Mesendoderm (in vitro differentiated cells): ENCODE results near the gene CMTM8.

Source experiments
- DNase-seq: peaks from one replicate; pipeline ENCODE4 v3.0.0; 2013
- H2AK5ac ChIP-seq: 2 replicates; pipeline ENCODE4 v1.6.1; 2013; ENCODE audit warnings: low read length, inconsistent platforms
- H2BK120ac ChIP-seq: 2 replicates; pipeline ENCODE4 v1.6.1; 2013; ENCODE audit warnings: low read depth, mild to moderate bottlenecking, low read length, moderate library complexity, mixed read lengths
- H2BK15ac ChIP-seq: replicated peaks from 2 replicates; pipeline ENCODE4 v1.6.1; 2013; ENCODE audit warnings: low read depth, mild to moderate bottlenecking, moderate library complexity
- H2BK5ac ChIP-seq: 2 replicates; pipeline ENCODE4 v1.6.1; 2013; ENCODE audit warnings: low read length, inconsistent platforms
- H3K18ac ChIP-seq: 2 replicates; pipeline ENCODE4 v1.6.1; 2013; ENCODE audit warnings: mild to moderate bottlenecking, low read length, mixed read lengths
- H3K23ac ChIP-seq: one replicate; pipeline ENCODE4 v1.6.1; 2013; ENCODE audit warnings: low read length
- H3K27ac ChIP-seq: 2 replicates; pipeline ENCODE4 v1.5.1; 2013; ENCODE audit warnings: low read depth, mild to moderate bottlenecking, inconsistent platforms, low read length, moderate library complexity
- H3K27me3 ChIP-seq: 2 replicates; pipeline ENCODE4 v1.6.1; 2013; ENCODE audit warnings: low read length, control low read depth, mild to moderate bottlenecking, inconsistent platforms; ENCODE audit not compliant: insufficient read depth, poor library complexity
- H3K36me3 ChIP-seq: 2 replicates; pipeline ENCODE4 v1.6.1; 2013; ENCODE audit warnings: low read length, inconsistent platforms; ENCODE audit not compliant: control insufficient read depth, insufficient read depth
- H3K4ac ChIP-seq: one replicate; pipeline ENCODE4 v1.6.1; 2013; ENCODE audit warnings: low read depth, mild to moderate bottlenecking, low read length, moderate library complexity
- H3K4me1 ChIP-seq: 2 replicates; pipeline ENCODE4 v1.6.1; 2013; ENCODE audit warnings: low read depth, low read length, inconsistent platforms; ENCODE audit not compliant: control insufficient read depth
- H3K4me2 ChIP-seq: 2 replicates; pipeline ENCODE4 v1.6.1; 2013; ENCODE audit warnings: low read length
- H3K4me3 ChIP-seq: 2 replicates; pipeline ENCODE4 v1.5.1; 2013; ENCODE audit warnings: mild to moderate bottlenecking, low read length
- H3K56ac ChIP-seq: one replicate; pipeline ENCODE4 v1.6.1; 2013; ENCODE audit warnings: low read length
- H3K79me1 ChIP-seq: 2 replicates; pipeline ENCODE4 v1.6.1; 2013; ENCODE audit warnings: low read length, inconsistent platforms
- H3K79me2 ChIP-seq: 2 replicates; pipeline ENCODE4 v1.6.1; 2013; ENCODE audit warnings: mild to moderate bottlenecking, low read length; ENCODE audit not compliant: control insufficient read depth, insufficient read depth
- H3K9ac ChIP-seq: 2 replicates; pipeline ENCODE4 v1.6.1; 2013; ENCODE audit warnings: low read length, inconsistent platforms
- H4K5ac ChIP-seq: one replicate; pipeline ENCODE4 v1.6.1; 2013; ENCODE audit warnings: low read length
- H4K8ac ChIP-seq: one replicate; pipeline ENCODE4 v1.6.1; 2013; ENCODE audit warnings: low read depth, mild to moderate bottlenecking, control low read depth, low read length, moderate library complexity
- WGBS: extraction: QIAGEN DNeasy Blood & Tissue Kit; methylation state at CpG from one replicate; pipeline ENCODE4 v1.1.7; 2013; ENCODE audit warnings: low lambda C conversion rate, missing lambda C conversion rate; ENCODE audit not compliant: insufficient coverage; ENCODE audit errors: extremely low coverage; 5-methylcytosine and 5-hydroxymethylcytosine counted together

CMTM8 gene

DNA sequence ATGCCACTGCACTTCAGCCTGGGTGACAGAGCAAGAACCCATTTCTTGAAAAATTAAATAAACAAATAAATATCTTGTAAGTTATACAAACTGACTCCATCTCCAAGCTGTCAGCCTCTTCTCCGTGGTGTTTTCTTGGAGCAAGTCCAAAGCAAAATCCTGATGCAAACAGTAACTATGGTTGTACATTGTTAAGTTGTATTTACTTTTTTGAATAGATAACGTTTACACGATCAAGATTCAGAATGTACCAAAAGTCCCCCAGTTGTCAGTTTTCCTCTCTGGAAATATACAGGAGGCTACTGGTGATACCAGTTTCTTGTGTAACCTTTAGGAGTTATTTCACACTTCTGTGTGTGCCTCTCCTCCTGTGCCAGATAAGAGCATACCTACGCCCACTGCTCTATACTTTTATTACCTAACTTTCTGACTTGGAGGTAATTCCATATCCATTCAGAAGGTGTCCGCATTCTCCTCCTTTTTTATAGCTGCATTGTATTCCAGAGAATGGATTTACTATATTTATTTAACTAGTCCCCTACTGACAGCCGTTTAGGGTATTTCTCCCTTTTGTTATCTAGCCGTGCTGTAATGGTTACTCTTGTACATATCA, 167.3 kb downstream of the CMTM8 start:
- Histone ChIP-seq H2BK5ac (no peak overlapping the region), H3K18ac (no peak overlapping the region), H3K56ac (no peak overlapping the region), H3K4me2 (no peak overlapping the region), H3K27me3 (no peaks in the 10 kb centered on the region), H3K4me3 (no peak overlapping the region), H3K79me2 (peaks cover 19% of the 10 kb centered on the region), H2BK15ac (no peak overlapping the region), H3K79me1 (peaks cover 10% of the 10 kb centered on the region), H3K36me3 (no peaks in the 10 kb centered on the region), H4K5ac (no peak overlapping the region), H3K23ac (no peak overlapping the region), H4K8ac (no peak overlapping the region), H3K4ac (no peak overlapping the region), H3K9ac (no peak overlapping the region), H3K4me1 (peaks cover 4% of the 10 kb centered on the region), H2BK120ac (no peak overlapping the region), H3K27ac (no peak overlapping the region), H2AK5ac (no peak overlapping the region)
- no CpG with 5 or more reads among the region's 7 CpGs for WGBS
- no peak for DNase-seq

GRCh38 chr3:32406486-32407408, 168.3 kb downstream of the CMTM8 start:
- peaks cover 14% of the 10 kb centered on the region for H3K79me1 ChIP-seq
- peak overlapping the region; percentile 30 for H3K18ac ChIP-seq
- no peak overlapping the region for H3K27ac ChIP-seq
- H4K8ac ChIP-seq, result no peak overlapping the region
- no peak overlapping the region for H3K4me3 ChIP-seq
- peak overlapping the region; percentile 40 for H3K56ac ChIP-seq
- whole genome bisulfite sequencing, result no CpG with 5 or more reads among the region's 7 CpGs
- H2BK120ac ChIP-seq, result no peak overlapping the region
- no peaks in the 10 kb centered on the region for H3K36me3 ChIP-seq
- H2AK5ac ChIP-seq, result no peak overlapping the region
- H3K9ac ChIP-seq, result no peak overlapping the region
- no peaks in the 10 kb centered on the region for H3K27me3 ChIP-seq
- no peak for DNase-seq
- peaks cover 5% of the 10 kb centered on the region for H3K4me1 ChIP-seq
- no peak overlapping the region for H2BK15ac ChIP-seq
- no peak overlapping the region for H3K4ac ChIP-seq
- no peak overlapping the region for H3K4me2 ChIP-seq
- H2BK5ac ChIP-seq, result no peak overlapping the region
- peaks cover 22% of the 10 kb centered on the region for H3K79me2 ChIP-seq
- H4K5ac ChIP-seq, result no peak overlapping the region
- H3K23ac ChIP-seq, result no peak overlapping the region

DNA sequence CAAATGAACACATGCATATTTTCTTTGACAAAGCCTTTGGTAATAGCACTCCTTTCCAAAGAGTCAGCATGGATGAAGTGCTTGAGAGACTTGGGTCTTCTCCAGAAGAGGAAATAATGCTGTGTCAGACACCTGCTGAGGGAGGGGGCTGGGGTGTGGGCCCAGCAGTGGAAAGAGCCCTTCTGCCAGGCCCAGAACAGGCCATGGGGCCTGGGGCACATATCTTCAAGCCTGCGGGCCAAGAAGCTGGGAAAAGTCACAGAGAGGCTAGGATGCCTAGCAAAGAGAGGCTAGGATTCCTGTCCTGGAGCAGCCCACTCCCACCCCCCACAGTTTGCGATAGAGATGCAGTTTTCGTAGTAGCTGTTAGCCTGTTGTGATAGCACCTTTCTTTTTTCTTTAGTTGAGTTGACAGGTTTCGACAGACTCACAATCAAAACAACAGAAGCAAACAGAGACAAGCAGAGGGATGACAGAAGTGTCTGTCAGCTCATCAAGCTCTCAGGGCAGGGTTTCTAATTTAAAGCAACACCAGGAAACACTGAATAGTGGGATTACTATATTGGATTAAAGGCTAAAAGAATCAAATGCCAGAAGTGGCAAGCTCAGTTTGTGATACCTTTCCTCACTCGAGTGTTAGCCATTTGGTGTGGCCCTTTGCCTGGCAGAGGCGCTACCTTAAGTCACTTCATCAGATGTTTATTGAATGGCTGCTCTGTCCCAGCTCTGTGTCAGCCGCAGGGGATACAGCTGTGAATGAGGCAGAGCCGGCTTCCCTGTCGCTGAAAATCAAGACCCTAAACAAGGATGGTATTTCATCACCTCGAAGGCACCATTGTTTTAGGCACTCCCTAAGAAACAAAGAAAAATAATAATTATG, 172.1 kb downstream of the CMTM8 start:
- Histone ChIP-seq H2BK15ac (no peak overlapping the region), H3K18ac (peak overlapping the region; percentile 15), H2AK5ac (no peak overlapping the region), H3K9ac (no peak overlapping the region), H3K27ac (no peak overlapping the region), H3K4me3 (no peak overlapping the region), H3K56ac (no peak overlapping the region), H3K79me2 (peaks cover 16% of the 10 kb centered on the region), H3K4me1 (peaks cover 7% of the 10 kb centered on the region), H3K4ac (no peak overlapping the region), H3K23ac (no peak overlapping the region), H2BK5ac (no peak overlapping the region), H4K5ac (no peak overlapping the region), H4K8ac (no peak overlapping the region), H3K36me3 (no peaks in the 10 kb centered on the region), H3K27me3 (no peaks in the 10 kb centered on the region), H2BK120ac (no peak overlapping the region), H3K4me2 (no peak overlapping the region), H3K79me1 (peaks cover 7% of the 10 kb centered on the region)
- no CpG with 5 or more reads among the region's 10 CpGs for WGBS
- peak; percentile 90 for DNase-seq

- no peak overlapping the region for H3K4me3 ChIP-seq
- H2BK15ac ChIP-seq, result no peak overlapping the region
- H3K4me1 ChIP-seq, result peaks cover 7% of the 10 kb centered on the region
- H3K36me3 ChIP-seq, result no peaks in the 10 kb centered on the region
- WGBS, result no CpG with 5 or more reads among the region's 5 CpGs
- H2BK120ac ChIP-seq, result no peak overlapping the region
- no peak overlapping the region for H2BK5ac ChIP-seq
- no peak overlapping the region for H4K8ac ChIP-seq
- peaks cover 15% of the 10 kb centered on the region for H3K79me2 ChIP-seq
- no peak overlapping the region for H2AK5ac ChIP-seq
- DNase-seq, result peak; percentile 43
- no peak overlapping the region for H3K23ac ChIP-seq
- no peak overlapping the region for H3K18ac ChIP-seq
- no peaks in the 10 kb centered on the region for H3K27me3 ChIP-seq
- H3K9ac ChIP-seq, result no peak overlapping the region
- peaks cover 8% of the 10 kb centered on the region for H3K79me1 ChIP-seq
- H4K5ac ChIP-seq, result no peak overlapping the region
- H3K4ac ChIP-seq, result peak overlapping the region; percentile 18
- peak overlapping the region; percentile 26 for H3K56ac ChIP-seq
- H3K27ac ChIP-seq, result no peak overlapping the region
- no peak overlapping the region for H3K4me2 ChIP-seq
Observed at GRCh38 chr3:32411442-32411841, 173.0 kb downstream of the CMTM8 start.

DNA sequence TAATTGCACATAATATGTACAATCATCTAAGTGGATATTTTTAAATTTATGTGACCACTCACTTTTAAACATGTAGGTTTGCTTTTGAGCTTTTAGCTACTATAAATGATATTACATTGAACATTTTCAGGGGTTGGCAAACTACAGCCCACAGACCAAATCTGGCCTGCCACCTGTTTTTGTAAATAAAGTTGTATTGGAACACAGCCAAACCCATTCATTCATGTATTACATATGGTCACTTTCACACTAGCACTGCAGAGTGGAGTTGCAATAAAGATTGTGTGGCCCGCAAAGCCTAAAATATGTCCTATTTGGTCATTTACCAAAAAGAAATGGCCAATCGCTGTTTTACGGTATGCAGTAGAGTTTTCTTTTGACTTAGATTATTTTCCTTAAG, 174.4 kb downstream of the CMTM8 start:
- Histone ChIP-seq H2BK15ac (no peak overlapping the region), H2BK120ac (no peak overlapping the region), H4K8ac (no peak overlapping the region), H3K4ac (no peak overlapping the region), H3K27ac (no peak overlapping the region), H3K27me3 (no peaks in the 10 kb centered on the region), H4K5ac (no peak overlapping the region), H3K4me2 (no peak overlapping the region), H2BK5ac (no peak overlapping the region), H3K4me3 (no peak overlapping the region), H2AK5ac (no peak overlapping the region), H3K9ac (no peak overlapping the region), H3K36me3 (no peaks in the 10 kb centered on the region), H3K79me2 (peaks cover 12% of the 10 kb centered on the region), H3K23ac (no peak overlapping the region), H3K79me1 (peaks cover 7% of the 10 kb centered on the region), H3K4me1 (peaks cover 7% of the 10 kb centered on the region), H3K18ac (no peak overlapping the region), H3K56ac (no peak overlapping the region)
- DNase-seq, result no peak
- no CpG with 5 or more reads among the region's 3 CpGs for WGBS
